Neutrophil (primary cell): ENCODE measurements around the gene NLRP6.
"Not testable (repeated sequence)": the region's sequence is repeated elsewhere in the genome, so short reads cannot be mapped to it uniquely, and the experiment has no call there.

Experiments
- H3K27ac ChIP-seq: fragments of 200-600 bp; sonication (generic); 2 replicates; pipeline ENCODE4 v1.5.1; 2016; ENCODE audit warnings: mild to moderate bottlenecking, moderate library complexity
- H3K27me3 ChIP-seq: fragments of 200-600 bp; sonication (generic); 2 replicates; pipeline ENCODE4 v1.6.0; 2016; ENCODE audit warnings: mild to moderate bottlenecking
- H3K36me3 ChIP-seq: fragments of 200-600 bp; sonication (generic); 2 replicates; pipeline ENCODE4 v1.5.1; 2017
- H3K4me1 ChIP-seq, 2 experiments: fragments of 200-600 bp in 1 of 2; sonication (generic) in 1 of 2; 1 replicate in 1 of 2; 2 replicates in 1 of 2; pipeline versions ENCODE4 v1.5.1 to v1.6.1; 2013 to 2016; ENCODE audit warnings: low read depth in 1 of 2, low read length in 1 of 2, mild to moderate bottlenecking in 1 of 2, moderate library complexity in 1 of 2; ENCODE audit not compliant: control insufficient read depth in 1 of 2, insufficient read depth in 1 of 2
- H3K4me3 ChIP-seq, 2 experiments: fragments of 200-600 bp in 1 of 2; sonication (generic) in 1 of 2; 1 replicate in 1 of 2; 2 replicates in 1 of 2; pipeline ENCODE4 v1.5.1; 2013 to 2016; ENCODE audit warnings: low read depth in 1 of 2, low read length in 1 of 2, mild to moderate bottlenecking in 1 of 2, moderate library complexity in 1 of 2
- H3K9me3 ChIP-seq: fragments of 200-600 bp; sonication (generic); 2 replicates; pipeline ENCODE4 v1.5.1; 2016
- TF ChIP-seq, protein P1 (sequence below): fragments of 200-600 bp; sonication (generic); IDR thresholded peaks from 2 replicates; pipeline ENCODE4 v1.5.1; 2016; ENCODE audit warnings: antibody characterized with exemption

NLRP6 gene

DNA sequence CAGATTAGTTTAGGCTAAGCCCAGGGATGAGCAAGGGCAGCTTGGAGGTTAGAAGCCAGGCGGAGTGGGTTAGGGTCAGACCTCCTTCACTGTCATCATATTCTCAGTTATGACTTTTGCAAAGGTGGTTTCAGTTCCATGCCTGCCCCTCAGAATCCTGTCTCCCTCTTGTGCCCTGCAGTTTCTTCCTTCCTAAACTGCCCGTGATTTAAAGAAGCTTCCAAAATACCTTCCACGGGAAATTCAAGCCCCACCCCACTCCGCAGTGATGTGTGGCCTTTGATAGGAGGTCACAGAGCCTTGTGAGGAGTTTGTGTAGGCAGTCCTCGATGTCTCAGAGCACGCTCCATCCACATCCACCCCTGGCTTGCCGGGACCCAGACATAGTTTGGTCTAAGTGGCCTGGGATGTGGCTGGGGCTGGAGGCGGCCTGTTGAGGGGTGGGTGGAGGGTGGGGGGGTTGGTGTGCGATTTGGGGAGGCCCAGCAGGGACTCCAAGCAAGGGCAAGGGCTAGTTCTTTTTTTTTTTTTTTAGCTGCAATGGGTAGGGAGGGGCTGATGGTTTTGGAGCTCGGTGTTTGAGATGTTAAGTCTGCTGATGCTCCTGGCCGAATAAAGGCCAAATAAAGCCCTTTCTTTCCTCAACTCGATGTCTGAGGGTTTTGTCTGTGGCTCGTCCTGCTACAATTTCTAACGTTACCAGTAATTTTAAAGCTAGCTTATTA is 34.0 kb downstream of the NLRP6 start:
- H3K4me1 ChIP-seq, result peaks cover 53 to 70% of the 10 kb centered on the region in 2 experiments
- H3K36me3 ChIP-seq, result peaks cover 35% of the 10 kb centered on the region
- H3K27ac ChIP-seq, result peak overlapping the region; percentile 95
- peaks cover 17% of the 10 kb centered on the region for H3K27me3 ChIP-seq
- TF ChIP-seq, protein P1, sequence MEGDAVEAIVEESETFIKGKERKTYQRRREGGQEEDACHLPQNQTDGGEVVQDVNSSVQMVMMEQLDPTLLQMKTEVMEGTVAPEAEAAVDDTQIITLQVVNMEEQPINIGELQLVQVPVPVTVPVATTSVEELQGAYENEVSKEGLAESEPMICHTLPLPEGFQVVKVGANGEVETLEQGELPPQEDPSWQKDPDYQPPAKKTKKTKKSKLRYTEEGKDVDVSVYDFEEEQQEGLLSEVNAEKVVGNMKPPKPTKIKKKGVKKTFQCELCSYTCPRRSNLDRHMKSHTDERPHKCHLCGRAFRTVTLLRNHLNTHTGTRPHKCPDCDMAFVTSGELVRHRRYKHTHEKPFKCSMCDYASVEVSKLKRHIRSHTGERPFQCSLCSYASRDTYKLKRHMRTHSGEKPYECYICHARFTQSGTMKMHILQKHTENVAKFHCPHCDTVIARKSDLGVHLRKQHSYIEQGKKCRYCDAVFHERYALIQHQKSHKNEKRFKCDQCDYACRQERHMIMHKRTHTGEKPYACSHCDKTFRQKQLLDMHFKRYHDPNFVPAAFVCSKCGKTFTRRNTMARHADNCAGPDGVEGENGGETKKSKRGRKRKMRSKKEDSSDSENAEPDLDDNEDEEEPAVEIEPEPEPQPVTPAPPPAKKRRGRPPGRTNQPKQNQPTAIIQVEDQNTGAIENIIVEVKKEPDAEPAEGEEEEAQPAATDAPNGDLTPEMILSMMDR, result no peak
- peak overlapping the region; percentile 80 to 98 for H3K4me3 ChIP-seq
- no peaks in the 10 kb centered on the region for H3K9me3 ChIP-seq

DNA sequence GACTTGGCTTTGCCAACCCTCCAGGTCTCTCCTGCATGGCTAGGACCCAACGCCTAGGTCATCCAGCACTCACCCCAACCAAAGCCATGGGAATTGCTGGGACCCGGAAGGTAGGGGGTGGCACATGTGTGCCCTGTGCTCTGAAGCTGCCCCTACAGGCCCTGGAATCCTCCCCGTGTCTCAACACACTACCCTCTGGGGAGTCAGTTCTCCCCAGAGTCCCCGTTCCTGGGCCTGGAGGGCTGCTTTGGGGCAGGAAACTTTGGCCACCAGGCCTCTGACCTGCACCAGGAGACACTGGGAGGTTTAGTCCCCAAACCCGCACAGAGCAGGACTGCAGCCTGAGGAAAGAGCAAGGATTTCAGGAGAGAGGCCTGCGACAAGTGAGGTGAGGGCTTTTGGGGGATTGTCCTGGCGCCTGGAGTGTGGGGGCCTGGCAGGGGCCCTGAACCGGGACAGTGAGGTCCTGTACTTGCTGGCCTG is 35.1 kb downstream of the NLRP6 start:
- peaks cover 52 to 70% of the 10 kb centered on the region in 2 experiments for H3K4me1 ChIP-seq
- H3K4me3 ChIP-seq, result peak overlapping the region; percentile 80 to 98
- peaks cover 22% of the 10 kb centered on the region for H3K27me3 ChIP-seq
- TF ChIP-seq, protein P1, result no peak
- peaks cover 35% of the 10 kb centered on the region for H3K36me3 ChIP-seq
- peak overlapping the region; percentile 95 for H3K27ac ChIP-seq
- no peaks in the 10 kb centered on the region for H3K9me3 ChIP-seq

DNA sequence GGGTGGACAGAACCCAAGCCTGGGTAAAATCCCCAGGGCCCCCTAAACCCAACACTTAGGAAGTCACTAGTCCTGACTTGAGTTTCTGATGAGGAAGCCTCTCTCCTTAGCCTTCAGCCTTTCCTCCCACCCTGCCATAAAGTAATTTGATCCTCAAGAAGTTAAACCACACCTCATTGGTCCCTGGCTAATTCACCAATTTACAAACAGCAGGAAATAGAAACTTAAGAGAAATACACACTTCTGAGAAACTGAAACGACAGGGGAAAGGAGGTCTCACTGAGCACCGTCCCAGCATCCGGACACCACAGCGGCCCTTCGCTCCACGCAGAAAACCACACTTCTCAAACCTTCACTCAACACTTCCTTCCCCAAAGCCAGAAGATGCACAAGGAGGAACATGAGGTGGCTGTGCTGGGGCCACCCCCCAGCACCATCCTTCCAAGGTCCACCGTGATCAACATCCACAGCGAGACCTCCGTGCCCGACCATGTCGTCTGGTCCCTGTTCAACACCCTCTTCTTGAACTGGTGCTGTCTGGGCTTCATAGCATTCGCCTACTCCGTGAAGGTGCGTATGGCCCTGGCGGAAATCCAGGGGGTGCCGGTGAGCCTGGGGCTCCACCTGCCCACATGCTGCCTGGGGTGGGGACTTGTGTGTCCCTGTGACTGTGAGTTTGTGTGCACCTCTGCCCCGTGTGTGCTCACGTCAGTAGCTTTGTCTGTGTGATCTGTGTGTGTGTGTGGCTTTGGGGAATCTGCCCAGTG is 35.8 kb downstream of the NLRP6 start, which contains the start of gene IFITM1:
IFITM1 (plus strand) TSS at position 254 of the 767 bp plus-strand sequence; CDS start at position 385, 131 bp downstream.
- Histone ChIP-seq H3K27me3 (peaks cover 22% of the 10 kb centered on the region), H3K4me3 (peak within 1 kb of the TSS; percentile 80 to 98), H3K36me3 (peaks cover 34% of the 10 kb centered on the region), H3K9me3 (no peaks in the 10 kb centered on the region), H3K4me1 (peaks cover 52 to 68% of the 10 kb centered on the region in 2 experiments), H3K27ac (peak within 1 kb of the TSS; percentile 95)
- TF ChIP-seq, protein P1, result peak; percentile 11

DNA sequence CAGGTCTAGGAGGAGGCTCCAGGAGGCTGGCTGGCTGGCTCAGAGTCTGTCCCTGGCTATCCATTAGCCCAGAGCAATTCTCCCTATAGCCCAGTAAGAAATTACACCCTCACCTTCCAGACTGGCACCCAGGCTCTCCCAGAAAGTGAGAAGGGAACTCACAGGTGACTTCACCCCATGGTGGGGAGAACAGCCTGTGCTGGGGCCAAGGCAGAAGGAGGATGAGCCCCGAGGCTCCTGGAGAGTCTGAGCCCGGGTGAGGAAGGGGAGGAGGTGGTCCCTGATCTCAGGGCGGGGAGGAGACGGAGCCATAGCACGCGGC is 36.3 kb downstream of the NLRP6 start:
- H3K4me3 ChIP-seq, result peak overlapping the region; percentile 80 to 98
- H3K36me3 ChIP-seq, result peaks cover 28% of the 10 kb centered on the region
- H3K27me3 ChIP-seq, result peaks cover 24% of the 10 kb centered on the region
- H3K9me3 ChIP-seq, result not testable (repeated sequence)
- H3K4me1 ChIP-seq, result peaks cover 55 to 65% of the 10 kb centered on the region in 2 experiments
- H3K27ac ChIP-seq, result peak overlapping the region; percentile 95

DNA sequence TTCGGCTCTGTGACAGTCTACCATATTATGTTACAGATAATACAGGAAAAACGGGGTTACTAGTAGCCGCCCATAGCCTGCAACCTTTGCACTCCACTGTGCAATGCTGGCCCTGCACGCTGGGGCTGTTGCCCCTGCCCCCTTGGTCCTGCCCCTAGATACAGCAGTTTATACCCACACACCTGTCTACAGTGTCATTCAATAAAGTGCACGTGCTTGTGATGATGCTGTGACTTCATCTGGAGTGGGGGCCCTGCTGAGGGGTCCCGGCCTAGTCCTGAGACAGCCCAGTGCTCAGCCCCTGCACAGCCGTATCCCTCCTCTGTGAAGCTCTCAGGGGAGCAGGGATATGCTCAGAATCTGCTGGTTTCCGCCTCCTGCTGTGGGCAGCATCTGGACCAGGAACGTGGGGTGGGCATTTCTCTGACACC is 36.9 kb downstream of the NLRP6 start:
- peaks cover 23% of the 10 kb centered on the region for H3K36me3 ChIP-seq
- H3K27me3 ChIP-seq, result peaks cover 27% of the 10 kb centered on the region
- TF ChIP-seq, protein P1, result no peak
- H3K4me3 ChIP-seq, result peak overlapping the region; percentile 80 to 98
- peak overlapping the region; percentile 95 for H3K27ac ChIP-seq
- no peaks in the 10 kb centered on the region for H3K9me3 ChIP-seq
- H3K4me1 ChIP-seq, result peaks cover 57 to 63% of the 10 kb centered on the region in 2 experiments
